ENCODE results near the gene PCDH1.

PCDH1 gene

GRCh38 chr5:141814064-141814964 lies 63.9 kb downstream of the PCDH1 start:
- in situ Hi-C loops (cut with MboI; ENCODE audit: low sequenced_read_pairs), result loop anchor here (10.0 kb wide), 1 partner anchor 110 kb away; no protein-coding TSS in a partner anchor

- in situ Hi-C loops (cut with MboI; ENCODE audit: low sequenced_read_pairs), result loop anchor here (10.0 kb wide), 1 partner anchor 108 kb away; no protein-coding TSS in a partner anchor
Observed at GRCh38 chr5:141812512-141812911, 65.7 kb downstream of the PCDH1 start.

GRCh38 chr5:141811287-141812155 lies 66.7 kb downstream of the PCDH1 start:
- in situ Hi-C loops (cut with MboI; ENCODE audit: low sequenced_read_pairs), result loop anchor here (10.0 kb wide), 1 partner anchor 107 kb away; no protein-coding TSS in a partner anchor

GRCh38 chr5:141810702-141811101 lies 67.5 kb downstream of the PCDH1 start:
- in situ Hi-C loops (cut with MboI; ENCODE audit: low sequenced_read_pairs), result loop anchor here (10.0 kb wide), 1 partner anchor 106 kb away; no protein-coding TSS in a partner anchor

GRCh38 chr5:141809380-141810096 lies 68.7 kb downstream of the PCDH1 start:
- in situ Hi-C loops (cut with MboI; ENCODE audit: low sequenced_read_pairs), result loop anchor here (10.0 kb wide), 1 partner anchor 105 kb away; no protein-coding TSS in a partner anchor

GRCh38 chr5:141808857-141809256 lies 69.4 kb downstream of the PCDH1 start:
- in situ Hi-C loops (cut with MboI; ENCODE audit: low sequenced_read_pairs), result no loop called here

GRCh38 chr5:141807732-141808131 lies 70.5 kb downstream of the PCDH1 start:
- in situ Hi-C loops (cut with MboI; ENCODE audit: low sequenced_read_pairs), result no loop called here

GRCh38 chr5:141807329-141807728 lies 70.9 kb downstream of the PCDH1 start:
- in situ Hi-C loops (cut with MboI; ENCODE audit: low sequenced_read_pairs), result no loop called here

GRCh38 chr5:141806626-141807025 lies 71.6 kb downstream of the PCDH1 start:
- in situ Hi-C loops (cut with MboI; ENCODE audit: low sequenced_read_pairs), result no loop called here

- in situ Hi-C loops (cut with MboI; ENCODE audit: low sequenced_read_pairs), result no loop called here
Observed at GRCh38 chr5:141805874-141806595, 72.2 kb downstream of the PCDH1 start.

- in situ Hi-C loops (cut with MboI; ENCODE audit: low sequenced_read_pairs), result no loop called here
Observed at GRCh38 chr5:141804475-141804874, 73.7 kb downstream of the PCDH1 start.

Data from HL-60/S4 treated with phorbol 12-myristate 13-acetate at 8.2 ng/mL for 4 days and 3 days (cell line).